Colonic mucosa (tissue), 4 donors: ENCODE measurements around the gene URM1. TPM values are rescaled to one million over a fixed set of nuclear protein-coding genes. Genes with fewer than 3 reads are reported as not detected.
"Not testable (repeated sequence)": the region's sequence is repeated elsewhere in the genome, so short reads cannot be mapped to it uniquely, and the experiment has no call there.

Source experiments
- DNase-seq: peaks from one replicate; pipeline ENCODE4 v3.0.0-alpha.2; 2020
- H3K27ac ChIP-seq: fragments of 200-600 bp; one replicate; pipeline ENCODE4 v1.8.0; 2021
- H3K27me3 ChIP-seq: fragments of 200-600 bp; one replicate; pipeline ENCODE4 v1.8.0; 2021
- H3K36me3 ChIP-seq: fragments of 200-600 bp; one replicate; pipeline ENCODE4 v1.8.0; 2021
- H3K4me1 ChIP-seq: fragments of 200-600 bp; one replicate; pipeline ENCODE4 v1.8.0; 2021; ENCODE audit warnings: mild to moderate bottlenecking
- H3K4me3 ChIP-seq: fragments of 200-600 bp; one replicate; pipeline ENCODE4 v1.8.0; 2021
- H3K9ac ChIP-seq, 2 donors: one replicate each; pipeline ENCODE4 v1.7.0; 2013; ENCODE audit warnings: control low read depth in 2 of 2, low read depth in 2 of 2, low read length in 2 of 2
- H3K9me3 ChIP-seq: fragments of 200-600 bp; one replicate; pipeline ENCODE4 v1.8.0; 2021
- intact Hi-C: fragments of 100-400 bp; cut with DNase I; formaldehyde crosslinking; loops from one replicate; pipeline ENCODE4 v1.14.1; 2022
- total RNA-seq, 2 donors: library from RNA; stranded (reverse); fragmentation: NEBNext Ultra II Directional in 1 of 2; extraction: Animal tissue kit (Norgen Biotek cat#: 25700) in 1 of 2; gene quantifications; one replicate each; pipeline ENCODE4 v1.2.1, GENCODE V29; 2021
- TF ChIP-seq, protein P1 (sequence below): fragments of 200-600 bp; IDR thresholded peaks from one replicate; pipeline ENCODE4 v1.8.0; 2022; ENCODE audit warnings: antibody characterized with exemption, mild to moderate bottlenecking
- donor health status: healthy.
- donor health status: DM: no; HTN: no; CAD: no.
- donor health status: DM: no; HTN: no; CAD: no.

URM1 gene
- total RNA-seq, 2 donors from 2014 or later, result 55.2 to 77.3 TPM

GRCh38 chr9:128324401-128324800, 46.8 kb upstream of the URM1 start:
- Histone ChIP-seq H3K27ac (no peak overlapping the region), H3K36me3 (peaks cover 11% of the 10 kb centered on the region), H3K9me3 (no peaks in the 10 kb centered on the region), H3K4me3 (no peak overlapping the region), H3K4me1 (peaks cover 6% of the 10 kb centered on the region), H3K27me3 (no peaks in the 10 kb centered on the region), H3K9ac (no peak overlapping the region)
- intact Hi-C loops, result no loop called here
- TF ChIP-seq, protein P1, sequence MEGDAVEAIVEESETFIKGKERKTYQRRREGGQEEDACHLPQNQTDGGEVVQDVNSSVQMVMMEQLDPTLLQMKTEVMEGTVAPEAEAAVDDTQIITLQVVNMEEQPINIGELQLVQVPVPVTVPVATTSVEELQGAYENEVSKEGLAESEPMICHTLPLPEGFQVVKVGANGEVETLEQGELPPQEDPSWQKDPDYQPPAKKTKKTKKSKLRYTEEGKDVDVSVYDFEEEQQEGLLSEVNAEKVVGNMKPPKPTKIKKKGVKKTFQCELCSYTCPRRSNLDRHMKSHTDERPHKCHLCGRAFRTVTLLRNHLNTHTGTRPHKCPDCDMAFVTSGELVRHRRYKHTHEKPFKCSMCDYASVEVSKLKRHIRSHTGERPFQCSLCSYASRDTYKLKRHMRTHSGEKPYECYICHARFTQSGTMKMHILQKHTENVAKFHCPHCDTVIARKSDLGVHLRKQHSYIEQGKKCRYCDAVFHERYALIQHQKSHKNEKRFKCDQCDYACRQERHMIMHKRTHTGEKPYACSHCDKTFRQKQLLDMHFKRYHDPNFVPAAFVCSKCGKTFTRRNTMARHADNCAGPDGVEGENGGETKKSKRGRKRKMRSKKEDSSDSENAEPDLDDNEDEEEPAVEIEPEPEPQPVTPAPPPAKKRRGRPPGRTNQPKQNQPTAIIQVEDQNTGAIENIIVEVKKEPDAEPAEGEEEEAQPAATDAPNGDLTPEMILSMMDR, result no peak
- no peak for DNase-seq

GRCh38 chr9:128325629-128326028, 45.5 kb upstream of the URM1 start:
- no peaks in the 10 kb centered on the region for H3K9me3 ChIP-seq
- no peak overlapping the region for H3K27ac ChIP-seq
- no peaks in the 10 kb centered on the region for H3K27me3 ChIP-seq
- H3K9ac ChIP-seq, result no peak overlapping the region
- DNase-seq, result no peak
- TF ChIP-seq, protein P1, result no peak
- H3K36me3 ChIP-seq, result peaks cover 11% of the 10 kb centered on the region
- H3K4me1 ChIP-seq, result peaks cover 6% of the 10 kb centered on the region
- H3K4me3 ChIP-seq, result no peak overlapping the region
- intact Hi-C loops, result no loop called here

DNA sequence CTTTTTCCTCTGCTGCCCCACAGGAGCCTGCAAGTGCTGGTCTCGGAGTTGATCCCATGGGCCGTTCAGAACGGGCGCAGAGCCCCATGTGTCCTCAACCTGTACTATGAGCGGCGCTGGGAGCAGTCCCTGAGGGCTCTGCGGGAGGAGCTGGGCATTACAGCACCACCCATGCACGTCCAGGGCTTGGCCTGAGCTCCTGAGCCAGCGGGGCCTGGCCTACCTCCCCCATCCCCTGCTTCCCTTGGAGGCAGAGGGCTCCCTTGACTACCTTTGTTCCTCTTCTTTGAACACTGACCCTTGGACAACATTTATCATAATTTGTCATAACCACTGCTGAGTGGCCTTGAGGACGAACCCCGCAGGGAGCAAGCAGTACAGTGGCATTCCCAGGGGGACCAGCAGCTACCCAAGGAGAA, 37.7 kb upstream of the URM1 start:
- H3K9me3 ChIP-seq, result no peaks in the 10 kb centered on the region
- TF ChIP-seq, protein P1, result no peak
- no peaks in the 10 kb centered on the region for H3K4me1 ChIP-seq
- no peak overlapping the region for H3K9ac ChIP-seq
- no peaks in the 10 kb centered on the region for H3K27me3 ChIP-seq
- no peak overlapping the region for H3K4me3 ChIP-seq
- no peak for DNase-seq
- no peak overlapping the region for H3K27ac ChIP-seq
- H3K36me3 ChIP-seq, result peaks cover 4% of the 10 kb centered on the region
- intact Hi-C loops, result no loop called here

DNA sequence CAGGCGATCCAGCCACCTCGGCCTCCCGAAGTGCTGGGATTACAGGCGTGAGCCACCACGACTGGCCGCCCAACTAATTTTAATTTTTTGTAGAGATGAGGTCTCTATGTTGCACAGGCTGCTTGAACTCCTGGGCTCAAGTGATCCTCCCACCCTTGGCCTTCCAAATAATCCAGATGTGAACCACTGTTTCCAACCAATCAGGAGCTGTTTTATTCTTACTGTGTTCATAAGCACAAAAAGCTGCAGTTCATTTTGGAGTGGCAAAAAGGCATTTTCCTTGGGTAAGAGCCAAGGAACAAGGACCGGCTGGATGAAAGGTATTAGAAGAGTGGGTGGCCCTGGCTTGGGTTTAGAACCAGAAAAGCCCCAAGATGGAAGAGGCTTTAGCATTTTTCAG, 36.0 kb upstream of the URM1 start:
- intact Hi-C loops, result no loop called here

DNA sequence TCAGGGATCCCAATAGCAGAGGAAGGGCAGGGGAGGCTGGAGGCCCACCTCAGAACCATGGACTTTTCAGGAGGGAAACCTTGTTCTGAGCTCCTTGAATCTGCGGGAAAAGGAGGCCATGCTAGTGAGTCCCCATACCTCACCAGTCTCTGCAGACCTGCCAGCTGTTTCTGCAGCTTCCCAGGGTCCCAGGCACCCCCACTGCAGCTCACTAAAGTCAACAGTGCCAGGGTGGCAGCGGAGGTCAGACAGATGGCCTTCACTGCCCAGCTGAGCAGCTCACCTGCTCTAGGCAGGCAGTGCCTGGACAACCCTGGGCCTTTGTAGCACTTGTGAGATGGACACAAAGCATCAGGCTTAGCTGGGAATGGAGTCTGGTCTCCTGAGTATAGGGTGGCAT, 35.3 kb upstream of the URM1 start:
- peaks cover 4% of the 10 kb centered on the region for H3K36me3 ChIP-seq
- H3K27ac ChIP-seq, result no peak overlapping the region
- no peaks in the 10 kb centered on the region for H3K9me3 ChIP-seq
- intact Hi-C loops, result no loop called here
- no peaks in the 10 kb centered on the region for H3K27me3 ChIP-seq
- no peaks in the 10 kb centered on the region for H3K4me1 ChIP-seq
- TF ChIP-seq, protein P1, result no peak
- DNase-seq, result no peak
- H3K9ac ChIP-seq, result no peak overlapping the region
- H3K4me3 ChIP-seq, result no peak overlapping the region

More for the DNA sequence above, 36.0 kb upstream of the URM1 start:
- Histone ChIP-seq H3K36me3 (peaks cover 4% of the 10 kb centered on the region), H3K27me3 (no peaks in the 10 kb centered on the region), H3K27ac (no peak overlapping the region), H3K9me3 (no peaks in the 10 kb centered on the region), H3K9ac (no peak overlapping the region), H3K4me1 (no peaks in the 10 kb centered on the region), H3K4me3 (no peak overlapping the region)
- TF ChIP-seq, protein P1, result no peak
- no peak for DNase-seq

DNA sequence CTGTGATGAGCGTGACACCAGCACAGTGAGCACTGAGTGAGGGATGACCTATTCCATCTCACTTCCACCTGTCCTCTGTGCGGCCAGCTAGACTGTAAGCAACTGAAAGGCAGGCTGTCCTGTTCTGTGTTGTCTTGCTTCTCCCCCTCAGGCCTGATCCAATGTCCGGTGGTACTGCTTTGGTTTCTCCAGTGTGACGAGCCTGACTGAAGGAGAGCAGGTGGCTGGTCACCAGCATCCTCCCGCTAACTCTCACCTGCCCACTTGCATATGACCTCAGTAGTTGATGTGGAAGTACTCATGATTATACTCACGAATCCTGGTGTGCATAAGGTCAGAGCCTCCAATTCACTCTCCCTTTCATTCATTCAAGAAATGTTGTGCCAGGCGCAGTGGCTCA, 33.2 kb upstream of the URM1 start:
- no peak overlapping the region for H3K27ac ChIP-seq
- H3K9ac ChIP-seq, result no peak overlapping the region
- no peaks in the 10 kb centered on the region for H3K4me1 ChIP-seq
- DNase-seq, result no peak
- TF ChIP-seq, protein P1, result no peak
- intact Hi-C loops, result no loop called here
- no peaks in the 10 kb centered on the region for H3K27me3 ChIP-seq
- no peak overlapping the region for H3K4me3 ChIP-seq
- H3K36me3 ChIP-seq, result peaks cover 4% of the 10 kb centered on the region
- no peaks in the 10 kb centered on the region for H3K9me3 ChIP-seq

GRCh38 chr9:128338852-128339614, 32.1 kb upstream of the URM1 start:
- H3K9ac ChIP-seq, H3K27me3 ChIP-seq, H3K4me3 ChIP-seq, H3K4me1 ChIP-seq, intact Hi-C loops, H3K36me3 ChIP-seq, DNase-seq, H3K9me3 ChIP-seq: not testable (repeated sequence)
- peak overlapping the region; percentile 87 for H3K27ac ChIP-seq
